GM20000 (cell line): ENCODE data around the gene LNP1.

Experiments
- DNase-seq: peaks from one replicate; pipeline ENCODE4 v3.0.0; 2012; ENCODE audit warnings: low spot score
- TF ChIP-seq, protein P1 (sequence below): IDR thresholded peaks from 2 replicates; pipeline ENCODE4 v1.5.1; 2012; ENCODE audit warnings: mild to moderate bottlenecking, control low read depth; ENCODE audit errors: extremely low read depth, missing control alignments

LNP1 gene

DNA sequence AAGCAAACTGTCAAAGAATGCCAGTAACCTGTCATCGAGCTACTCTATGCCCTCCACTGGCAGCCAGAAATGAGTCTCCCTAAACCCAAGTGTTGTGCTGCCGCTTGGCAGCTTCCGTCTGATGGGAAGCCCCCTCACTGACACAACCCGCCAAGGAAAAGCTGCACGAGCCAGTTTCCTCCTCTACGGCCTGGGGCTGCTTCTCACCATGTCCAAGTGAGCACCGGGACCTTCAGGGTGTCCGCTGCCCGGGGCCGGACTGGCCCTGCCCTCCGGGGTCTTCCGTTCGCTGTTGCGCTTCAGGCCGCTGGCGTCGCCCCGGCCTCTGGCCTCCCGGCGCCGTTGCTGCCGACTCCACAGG lies 940 bp upstream of the LNP1 start:
- DNase-seq: no peak
- TF ChIP-seq, protein P1, sequence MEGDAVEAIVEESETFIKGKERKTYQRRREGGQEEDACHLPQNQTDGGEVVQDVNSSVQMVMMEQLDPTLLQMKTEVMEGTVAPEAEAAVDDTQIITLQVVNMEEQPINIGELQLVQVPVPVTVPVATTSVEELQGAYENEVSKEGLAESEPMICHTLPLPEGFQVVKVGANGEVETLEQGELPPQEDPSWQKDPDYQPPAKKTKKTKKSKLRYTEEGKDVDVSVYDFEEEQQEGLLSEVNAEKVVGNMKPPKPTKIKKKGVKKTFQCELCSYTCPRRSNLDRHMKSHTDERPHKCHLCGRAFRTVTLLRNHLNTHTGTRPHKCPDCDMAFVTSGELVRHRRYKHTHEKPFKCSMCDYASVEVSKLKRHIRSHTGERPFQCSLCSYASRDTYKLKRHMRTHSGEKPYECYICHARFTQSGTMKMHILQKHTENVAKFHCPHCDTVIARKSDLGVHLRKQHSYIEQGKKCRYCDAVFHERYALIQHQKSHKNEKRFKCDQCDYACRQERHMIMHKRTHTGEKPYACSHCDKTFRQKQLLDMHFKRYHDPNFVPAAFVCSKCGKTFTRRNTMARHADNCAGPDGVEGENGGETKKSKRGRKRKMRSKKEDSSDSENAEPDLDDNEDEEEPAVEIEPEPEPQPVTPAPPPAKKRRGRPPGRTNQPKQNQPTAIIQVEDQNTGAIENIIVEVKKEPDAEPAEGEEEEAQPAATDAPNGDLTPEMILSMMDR: no peak

DNA sequence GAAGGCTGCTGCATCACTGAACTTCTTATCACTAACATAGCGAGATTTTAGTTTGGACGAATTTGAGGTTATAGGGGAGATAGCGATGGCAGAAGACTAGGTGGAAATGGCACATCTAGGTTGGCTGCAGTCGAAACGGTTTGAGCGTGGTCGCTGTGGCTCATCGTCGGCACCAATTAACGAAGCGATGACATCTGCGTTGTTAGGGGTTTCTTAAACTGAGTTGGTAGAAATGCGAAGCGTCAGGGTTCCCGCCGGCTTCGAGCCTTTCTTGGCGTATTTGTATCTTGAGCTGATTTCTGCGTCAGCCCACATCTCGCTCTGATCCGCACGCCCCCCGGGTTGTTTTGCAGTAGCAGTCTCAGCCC lies 319 bp downstream of the LNP1 start:
- peak; percentile 13 for DNase-seq
- TF ChIP-seq, protein P1: no peak

DNA sequence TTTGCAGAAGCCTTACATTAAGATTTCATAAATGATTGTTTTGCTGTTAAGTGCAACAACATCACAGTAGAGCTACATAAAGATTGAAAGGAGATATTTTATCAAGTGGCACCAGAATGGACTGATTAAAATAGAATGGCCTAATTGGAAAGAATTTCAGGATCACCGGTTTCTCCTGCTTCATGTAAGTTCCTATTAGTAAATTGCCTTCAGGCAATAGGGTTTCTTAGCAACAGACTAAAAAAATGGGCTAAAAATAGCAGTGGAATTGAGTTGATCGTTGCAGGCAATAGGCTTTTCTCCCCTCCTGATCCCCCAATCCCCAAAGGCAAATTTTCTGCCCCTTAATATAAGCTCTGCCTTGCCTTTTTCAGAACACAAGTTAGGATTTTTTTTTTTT lies 917 bp downstream of the LNP1 start:
- no peak for DNase-seq
- TF ChIP-seq, protein P1: no peak

DNA sequence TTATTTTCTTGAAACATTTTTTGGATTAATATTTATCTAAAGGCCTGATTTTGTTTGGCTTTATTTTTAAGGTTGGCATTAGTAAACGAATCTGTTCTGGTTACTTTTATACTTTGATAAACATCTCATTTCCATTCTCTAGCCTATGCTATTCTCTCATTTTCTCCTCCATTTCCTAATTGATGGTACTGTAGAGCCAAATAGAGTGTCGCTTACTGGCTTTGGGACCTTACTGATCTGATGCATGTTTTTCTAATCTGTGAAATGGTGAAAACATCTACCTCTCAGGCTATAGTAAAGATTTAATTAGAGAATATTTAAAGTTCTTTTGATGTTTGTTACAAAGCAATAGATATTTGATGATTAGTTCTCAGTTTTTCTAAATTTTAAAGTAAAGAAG lies 1.6 kb downstream of the LNP1 start:
- DNase-seq: no peak
- TF ChIP-seq, protein P1: no peak

DNA sequence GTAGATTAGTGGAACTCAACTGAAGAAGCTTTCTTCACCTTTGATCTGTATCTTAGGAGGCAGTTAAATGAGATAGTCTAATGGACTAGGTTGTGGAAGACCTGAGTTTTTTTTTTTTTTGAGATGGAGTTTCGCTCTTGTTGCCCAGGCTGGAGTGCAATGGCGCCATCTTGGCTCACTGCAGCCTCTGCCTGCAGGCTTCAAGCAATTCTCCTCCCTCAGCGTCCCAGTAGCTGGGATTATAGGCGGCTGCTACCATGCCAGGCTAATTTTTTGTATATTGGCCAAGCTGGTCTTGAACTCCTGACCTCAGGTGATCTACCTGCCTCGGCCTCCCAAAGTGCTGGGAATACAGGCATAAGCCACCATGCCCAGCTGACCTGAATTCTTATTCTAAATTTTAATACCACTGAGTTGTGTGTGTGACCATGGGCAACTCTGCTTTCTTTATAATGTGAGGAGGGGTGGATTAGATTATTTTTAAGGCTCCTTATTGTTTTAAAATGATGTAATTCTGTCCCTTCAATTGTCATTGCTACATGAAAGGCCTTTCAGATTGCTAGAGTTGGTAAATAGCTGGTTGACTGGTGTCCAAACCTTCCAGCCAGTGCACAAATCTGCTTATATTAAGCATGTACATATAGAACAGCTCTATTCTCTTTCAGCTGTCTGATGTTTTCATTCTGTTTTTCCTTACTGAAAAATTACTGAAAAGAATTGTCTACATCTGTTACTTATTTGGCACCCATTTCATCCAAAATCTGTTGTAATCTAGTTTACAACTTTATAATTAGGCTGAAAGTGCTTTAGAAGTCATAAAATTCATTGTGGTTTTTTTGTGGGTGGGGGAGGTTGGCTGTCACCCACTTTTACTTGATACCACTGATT lies 2.3 kb downstream of the LNP1 start:
- TF ChIP-seq, protein P1: no peak
- DNase-seq: no peak

DNA sequence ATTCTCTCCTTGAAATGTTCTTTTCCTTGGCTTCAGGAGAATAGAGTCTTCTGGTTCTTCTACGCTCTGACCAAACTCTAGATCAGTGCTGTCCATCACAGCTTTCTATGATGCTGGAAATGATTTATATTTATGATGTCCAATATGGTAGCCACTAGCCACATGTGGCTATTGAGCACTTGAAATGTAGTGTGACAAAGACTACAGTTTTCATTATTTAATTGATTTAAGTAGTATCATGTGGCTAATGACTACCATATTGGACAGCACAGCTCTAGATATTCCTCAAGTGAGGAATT lies 2.9 kb downstream of the LNP1 start:
- TF ChIP-seq, protein P1: no peak
- DNase-seq: no peak

- DNase-seq: no peak
- TF ChIP-seq, protein P1: no peak
Observed at GRCh38 chr3:100407164-100407563, 5.8 kb downstream of the LNP1 start.
